Stomach (tissue), 4 donors: Measurements from ENCODE around the gene INSIG1.

Source experiments
- CTCF ChIP-seq, 7 experiments: fragments of 450-650 bp in 4 of 7; fragments of 200-600 bp in 3 of 7; sonication (generic) in 3 of 7; IDR thresholded peaks; one replicate each; pipeline ENCODE4 v1.5.1; 2016 to 2019; ENCODE audit warnings: antibody characterized with exemption in 7 of 7, control low read depth in 2 of 7, mild to moderate bottlenecking in 1 of 7
- EP300 ChIP-seq: sonication (generic); formaldehyde crosslinking; IDR thresholded peaks from one replicate; pipeline ENCODE4 v1.6.1; 2017; ENCODE audit warnings: antibody characterized with exemption

- TF ChIP-seq EP300: no peak
- TF ChIP-seq CTCF (IDR thresholded peaks at IDR 0.05): no peak
Observed at GRCh38 chr7:155254018-155254417, 43.7 kb upstream of the INSIG1 start.
